ENCODE results near the gene RHBDD1. TPM values are rescaled to one million over a fixed set of nuclear protein-coding genes. Genes with fewer than 3 reads are reported as not detected.

The RHBDD1 gene
- total RNA-seq, 2 donors from 2014 or later: 41.5 to 42.0 TPM

DNA sequence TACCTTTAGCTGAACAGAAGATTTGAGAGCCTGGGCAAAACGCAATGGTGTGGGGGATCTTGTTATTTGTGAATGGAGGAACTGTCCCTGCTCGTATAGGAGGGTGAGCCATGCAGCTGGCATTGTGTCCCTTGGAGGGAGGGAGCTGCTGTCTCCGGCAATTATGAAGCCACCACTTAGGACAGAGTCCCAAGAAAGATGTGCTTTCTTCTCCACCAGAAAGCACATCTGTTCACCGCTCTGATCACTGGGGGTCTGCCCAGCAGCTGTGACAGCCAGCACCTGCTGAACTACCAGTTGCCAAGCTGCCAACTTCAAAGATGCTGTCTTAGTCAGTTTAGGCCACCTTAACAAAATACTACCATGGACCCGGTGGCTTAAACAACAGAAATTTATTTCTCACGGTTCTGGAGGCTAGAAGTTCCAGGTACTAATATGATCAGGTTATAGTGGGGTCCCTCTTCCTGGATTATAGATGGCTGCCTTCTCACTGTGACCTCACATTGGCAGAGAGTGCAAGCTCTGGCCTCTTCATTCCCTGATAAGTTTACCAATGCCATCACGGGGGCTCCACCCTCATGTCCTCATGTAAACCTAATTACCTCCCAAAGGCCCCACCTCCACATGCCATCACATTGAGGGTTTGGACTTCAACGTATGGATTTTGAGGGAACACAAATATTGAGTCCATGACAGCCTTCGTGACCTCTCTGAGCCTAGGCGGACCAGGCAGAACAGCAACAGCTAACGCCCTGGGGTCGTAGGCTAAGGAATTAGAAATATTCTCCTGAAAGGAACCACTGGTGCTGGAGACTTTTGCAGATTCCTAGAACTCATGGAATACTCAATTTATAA is 148.3 kb downstream of the RHBDD1 start:
- no peak for DNase-seq
- Mint-ChIP-seq H3K27me3 (no peaks in the 10 kb centered on the region), H3K27ac (no peak overlapping the region), H3K36me3 (ENCODE audit: low read depth) (peaks cover 4% of the 10 kb centered on the region), H3K4me1 (peaks cover 16% of the 10 kb centered on the region), H3K4me3 (no peak overlapping the region)
- no peaks in the 10 kb centered on the region for H3K9me3 ChIP-seq (ENCODE audit: control insufficient read depth, low read length, poor library complexity, severe bottlenecking)
- ATAC-seq: no peak

DNA sequence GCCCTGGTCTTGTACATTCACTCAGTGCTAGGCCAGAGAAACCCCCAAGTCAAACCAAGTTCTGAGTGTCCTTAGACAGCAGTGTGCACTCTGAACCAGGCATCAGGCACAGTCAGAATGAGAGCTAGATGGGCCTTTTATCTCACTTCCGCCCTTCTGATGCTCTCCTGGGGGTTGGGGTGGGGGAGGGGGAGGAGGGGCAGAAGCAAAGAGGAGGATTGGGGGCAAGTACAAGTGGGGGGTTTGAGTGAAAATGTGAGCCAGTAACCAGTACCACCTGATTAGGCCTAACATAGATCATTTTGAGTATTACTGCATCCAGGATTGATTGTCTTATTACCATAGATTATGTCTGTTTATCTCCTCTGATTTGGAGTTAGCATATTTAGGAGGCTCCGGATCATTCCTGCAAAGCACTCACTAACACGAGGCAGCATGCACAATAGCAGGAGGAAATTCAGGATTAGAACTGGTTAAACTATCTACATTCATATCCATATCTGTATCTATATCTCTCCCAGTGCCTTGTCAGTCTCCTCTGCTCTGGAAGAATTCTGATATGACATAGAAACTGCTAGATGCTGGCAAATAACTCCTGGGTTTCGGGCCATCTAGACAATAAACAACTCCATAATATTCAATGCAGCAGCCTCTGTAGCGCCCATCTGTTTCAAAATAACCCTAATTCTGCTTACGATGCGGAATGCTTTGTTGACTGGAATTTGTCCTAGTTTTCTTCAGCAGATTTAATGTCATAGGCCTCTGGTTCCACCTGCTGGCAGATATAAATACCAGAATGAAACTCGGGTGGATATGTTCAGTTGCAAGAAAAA is 149.1 kb downstream of the RHBDD1 start:
- H3K36me3 Mint-ChIP-seq (ENCODE audit: low read depth): peaks cover 8% of the 10 kb centered on the region
- no peak overlapping the region for H3K4me3 Mint-ChIP-seq
- H3K4me1 Mint-ChIP-seq: peaks cover 12% of the 10 kb centered on the region
- H3K27me3 Mint-ChIP-seq: no peaks in the 10 kb centered on the region
- DNase-seq (peak in 1 of 3 donors; percentile 9), ATAC-seq (peak; percentile 56)
- H3K27ac Mint-ChIP-seq: no peak overlapping the region
- H3K9me3 ChIP-seq (ENCODE audit: control insufficient read depth, low read length, poor library complexity, severe bottlenecking): no peaks in the 10 kb centered on the region

- H3K9me3 ChIP-seq (ENCODE audit: control insufficient read depth, low read length, poor library complexity, severe bottlenecking): no peaks in the 10 kb centered on the region
- H3K4me1 Mint-ChIP-seq: peaks cover 9% of the 10 kb centered on the region
- no peak for DNase-seq
- no peak overlapping the region for H3K27ac Mint-ChIP-seq
- no peak overlapping the region for H3K4me3 Mint-ChIP-seq
- peaks cover 6% of the 10 kb centered on the region for H3K36me3 Mint-ChIP-seq (ENCODE audit: low read depth)
- H3K27me3 Mint-ChIP-seq: no peaks in the 10 kb centered on the region
- no peak for ATAC-seq
Measured at GRCh38 chr2:226985583-226985946, 149.7 kb downstream of the RHBDD1 start.

GRCh38 chr2:226991663-226992062 is 155.8 kb downstream of the RHBDD1 start:
- Mint-ChIP-seq H3K4me1 (peaks cover 3% of the 10 kb centered on the region), H3K27me3 (no peaks in the 10 kb centered on the region), H3K27ac (no peak overlapping the region), H3K36me3 (ENCODE audit: low read depth) (peaks cover 11% of the 10 kb centered on the region), H3K4me3 (no peak overlapping the region)
- DNase-seq (no peak), ATAC-seq (no peak)
- no peaks in the 10 kb centered on the region for H3K9me3 ChIP-seq (ENCODE audit: control insufficient read depth, low read length, poor library complexity, severe bottlenecking)

- Mint-ChIP-seq H3K36me3 (ENCODE audit: low read depth) (peaks cover 11% of the 10 kb centered on the region), H3K4me3 (no peak overlapping the region), H3K27me3 (no peaks in the 10 kb centered on the region), H3K27ac (no peak overlapping the region), H3K4me1 (peaks cover 3% of the 10 kb centered on the region)
- no peak for DNase-seq
- ATAC-seq: no peak
- H3K9me3 ChIP-seq (ENCODE audit: control insufficient read depth, low read length, poor library complexity, severe bottlenecking): no peaks in the 10 kb centered on the region
Measured at GRCh38 chr2:226993171-226993570, 157.3 kb downstream of the RHBDD1 start.

- no peak overlapping the region for H3K4me3 Mint-ChIP-seq
- ATAC-seq: no peak
- no peak for DNase-seq
- peaks cover 9% of the 10 kb centered on the region for H3K36me3 Mint-ChIP-seq (ENCODE audit: low read depth)
- H3K9me3 ChIP-seq (ENCODE audit: control insufficient read depth, low read length, poor library complexity, severe bottlenecking): no peaks in the 10 kb centered on the region
- H3K27me3 Mint-ChIP-seq: no peaks in the 10 kb centered on the region
- peaks cover 3% of the 10 kb centered on the region for H3K4me1 Mint-ChIP-seq
- H3K27ac Mint-ChIP-seq: no peak overlapping the region
Measured at GRCh38 chr2:226994775-226995174, 158.9 kb downstream of the RHBDD1 start.

DNA sequence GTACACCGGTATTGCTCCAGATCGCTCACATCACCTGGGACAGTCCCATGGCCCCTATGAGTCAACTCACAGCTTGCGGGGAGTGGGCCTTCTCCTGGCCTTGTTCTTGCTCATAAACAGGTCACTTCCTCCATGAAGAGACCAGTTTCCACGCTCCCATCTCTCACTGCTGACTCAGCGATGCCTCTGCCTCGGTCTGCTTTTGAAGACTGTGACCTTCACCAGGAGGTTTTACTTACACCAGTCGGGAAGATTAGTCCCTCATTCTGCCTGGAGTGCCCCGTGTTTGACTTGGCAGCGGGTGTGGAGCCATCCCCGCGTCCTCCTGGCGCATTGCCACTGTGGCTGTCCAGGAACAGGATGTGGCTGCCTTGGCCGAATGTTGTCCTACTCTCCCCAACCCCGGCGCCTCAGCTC is 159.8 kb downstream of the RHBDD1 start:
- no peaks in the 10 kb centered on the region for H3K27me3 Mint-ChIP-seq
- peaks cover 3% of the 10 kb centered on the region for H3K4me1 Mint-ChIP-seq
- peaks cover 12% of the 10 kb centered on the region for H3K36me3 Mint-ChIP-seq (ENCODE audit: low read depth)
- no peak for DNase-seq
- ATAC-seq: no peak
- no peak overlapping the region for H3K4me3 Mint-ChIP-seq
- peak overlapping the region; percentile 24 for H3K27ac Mint-ChIP-seq
- H3K9me3 ChIP-seq (ENCODE audit: control insufficient read depth, low read length, poor library complexity, severe bottlenecking): no peaks in the 10 kb centered on the region

GRCh38 chr2:226999661-227000060 is 163.8 kb downstream of the RHBDD1 start:
- no peaks in the 10 kb centered on the region for H3K9me3 ChIP-seq (ENCODE audit: control insufficient read depth, low read length, poor library complexity, severe bottlenecking)
- Mint-ChIP-seq H3K36me3 (ENCODE audit: low read depth) (peaks cover 7% of the 10 kb centered on the region), H3K4me3 (no peak overlapping the region), H3K27ac (no peak overlapping the region), H3K27me3 (no peaks in the 10 kb centered on the region), H3K4me1 (peaks cover 5% of the 10 kb centered on the region)
- no peak for ATAC-seq
- DNase-seq: no peak

DNA sequence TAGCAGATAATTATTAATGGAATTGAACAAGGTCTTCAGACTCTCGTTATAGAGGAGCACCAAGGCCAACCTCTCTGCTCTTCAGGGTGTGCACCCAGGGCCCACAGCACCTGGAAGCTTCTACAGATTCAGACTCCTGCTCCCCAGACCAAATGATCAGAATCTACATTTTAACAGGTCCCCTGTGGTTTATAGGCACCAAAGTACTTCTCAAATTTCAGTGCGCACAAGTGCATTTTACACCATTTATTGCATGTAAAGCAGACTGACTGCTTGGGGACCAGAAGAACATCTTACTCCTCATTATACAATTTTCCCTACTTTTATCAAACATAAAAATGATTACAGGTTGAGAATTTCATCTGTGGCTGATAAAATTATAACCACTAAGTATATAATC is 164.3 kb downstream of the RHBDD1 start:
- DNase-seq: no peak
- H3K4me3 Mint-ChIP-seq: no peak overlapping the region
- H3K9me3 ChIP-seq (ENCODE audit: control insufficient read depth, low read length, poor library complexity, severe bottlenecking): no peaks in the 10 kb centered on the region
- H3K36me3 Mint-ChIP-seq (ENCODE audit: low read depth): peaks cover 7% of the 10 kb centered on the region
- no peak for ATAC-seq
- H3K27me3 Mint-ChIP-seq: no peaks in the 10 kb centered on the region
- H3K4me1 Mint-ChIP-seq: peaks cover 3% of the 10 kb centered on the region
- H3K27ac Mint-ChIP-seq: no peak overlapping the region

- H3K4me3 Mint-ChIP-seq: no peak overlapping the region
- peaks cover 4% of the 10 kb centered on the region for H3K36me3 Mint-ChIP-seq (ENCODE audit: low read depth)
- ATAC-seq (no peak), DNase-seq (no peak)
- H3K27me3 Mint-ChIP-seq: no peaks in the 10 kb centered on the region
- H3K27ac Mint-ChIP-seq: no peak overlapping the region
- H3K9me3 ChIP-seq (ENCODE audit: control insufficient read depth, low read length, poor library complexity, severe bottlenecking): no peaks in the 10 kb centered on the region
- peaks cover 3% of the 10 kb centered on the region for H3K4me1 Mint-ChIP-seq
Measured at GRCh38 chr2:227004482-227004881, 168.6 kb downstream of the RHBDD1 start.

DNA sequence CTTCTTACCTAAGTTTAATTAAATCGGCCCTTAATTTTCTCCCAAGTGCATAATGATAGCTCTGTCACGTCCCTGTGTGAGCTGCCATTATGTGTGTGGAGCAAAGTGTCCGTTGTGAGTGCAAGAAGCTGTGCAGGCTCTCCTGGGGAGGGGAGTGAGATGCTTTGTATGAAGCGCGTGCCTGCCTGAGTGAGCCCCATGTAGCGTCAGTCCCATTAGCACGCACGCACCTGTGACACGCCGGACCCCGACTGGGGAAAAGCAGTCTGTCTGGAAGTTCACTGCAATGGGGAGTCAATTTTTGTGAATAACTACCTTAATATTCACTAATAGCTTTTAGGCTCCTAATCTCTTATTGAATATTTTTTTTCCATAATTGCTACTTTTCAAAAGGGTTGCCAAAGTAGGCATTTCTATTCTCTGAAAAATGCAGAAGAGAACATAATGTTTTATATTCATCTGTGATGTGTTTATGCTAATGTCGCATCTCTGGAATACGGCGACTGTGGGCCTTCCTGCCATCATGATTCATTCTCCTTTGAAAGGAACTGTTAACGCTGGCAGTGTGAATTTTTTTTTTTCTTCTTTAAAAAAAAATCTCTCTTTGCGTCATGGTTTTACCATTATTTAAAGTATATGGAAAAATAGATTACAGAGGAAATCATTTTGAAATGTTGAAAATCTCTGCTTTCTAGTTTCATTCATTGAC is 170.5 kb downstream of the RHBDD1 start:
- H3K4me1 Mint-ChIP-seq: peaks cover 3% of the 10 kb centered on the region
- DNase-seq (no peak), ATAC-seq (no peak)
- H3K27me3 Mint-ChIP-seq: no peaks in the 10 kb centered on the region
- no peaks in the 10 kb centered on the region for H3K36me3 Mint-ChIP-seq (ENCODE audit: low read depth)
- no peak overlapping the region for H3K4me3 Mint-ChIP-seq
- no peak overlapping the region for H3K27ac Mint-ChIP-seq
- H3K9me3 ChIP-seq (ENCODE audit: control insufficient read depth, low read length, poor library complexity, severe bottlenecking): no peaks in the 10 kb centered on the region

GRCh38 chr2:227007148-227007547 is 171.3 kb downstream of the RHBDD1 start:
- Mint-ChIP-seq H3K4me3 (no peak overlapping the region), H3K36me3 (ENCODE audit: low read depth) (no peaks in the 10 kb centered on the region), H3K27ac (peak overlapping the region; percentile 49), H3K27me3 (no peaks in the 10 kb centered on the region), H3K4me1 (peaks cover 2% of the 10 kb centered on the region)
- no peak for ATAC-seq
- no peaks in the 10 kb centered on the region for H3K9me3 ChIP-seq (ENCODE audit: control insufficient read depth, low read length, poor library complexity, severe bottlenecking)
- DNase-seq: no peak

DNA sequence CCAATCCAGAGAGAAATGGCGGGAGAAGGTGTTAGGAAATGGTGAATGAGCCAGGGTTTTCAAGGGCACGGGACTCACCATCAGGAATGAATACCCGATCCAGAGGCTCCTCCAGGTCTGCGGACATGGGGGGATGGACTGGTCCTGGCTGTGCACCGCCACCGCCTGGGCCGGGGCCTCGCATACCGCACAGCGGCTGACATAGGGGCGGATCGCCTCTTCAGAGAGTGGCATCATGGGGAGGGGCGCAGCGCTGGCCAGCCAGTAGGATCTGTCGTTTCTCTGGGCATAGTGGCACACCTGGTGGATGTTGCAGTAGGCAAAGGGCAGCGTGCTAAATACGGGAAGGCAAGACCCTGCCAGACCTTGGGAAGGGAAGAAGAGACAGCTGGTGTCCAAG is 172.1 kb downstream of the RHBDD1 start:
- H3K27ac Mint-ChIP-seq: no peak overlapping the region
- H3K4me1 Mint-ChIP-seq: no peaks in the 10 kb centered on the region
- ATAC-seq: no peak
- H3K36me3 Mint-ChIP-seq (ENCODE audit: low read depth): no peaks in the 10 kb centered on the region
- DNase-seq: no peak
- no peaks in the 10 kb centered on the region for H3K9me3 ChIP-seq (ENCODE audit: control insufficient read depth, low read length, poor library complexity, severe bottlenecking)
- H3K27me3 Mint-ChIP-seq: no peaks in the 10 kb centered on the region
- no peak overlapping the region for H3K4me3 Mint-ChIP-seq

Measured in T-helper 17 cell (primary cell).